GM23338 (cell line): ENCODE data around the gene BICDL1.

Source experiments
- CREB1 ChIP-seq: fragments of 250-450 bp; sonication (Bioruptor Pico); IDR thresholded peaks from 2 replicates; pipeline ENCODE4 v1.5.0; 2020; ENCODE audit warnings: low read depth, mild to moderate bottlenecking, moderate library complexity
- CTCF ChIP-seq, 2 experiments: fragments of 200-600 bp in 1 of 2; sonication (generic) in 1 of 2; conservative IDR thresholded peaks; 2 replicates each; pipeline versions ENCODE4 v1.5.1 to v1.6.1; 2016 to 2017; ENCODE audit warnings: antibody characterized with exemption in 2 of 2, low read depth in 2 of 2, mild to moderate bottlenecking in 2 of 2, moderate library complexity in 1 of 2
- EZH2 ChIP-seq: fragments of 200-600 bp; sonication (generic); IDR thresholded peaks from one replicate; pipeline ENCODE4 v1.8.0; 2017; ENCODE audit warnings: antibody characterized with exemption, mild to moderate bottlenecking, low read depth; ENCODE audit not compliant: unreplicated experiment
- EZH2phosphoT487 ChIP-seq: fragments of 200-600 bp; sonication (generic); IDR thresholded peaks from one replicate; pipeline ENCODE4 v1.8.1; 2018; ENCODE audit warnings: antibody characterized with exemption; ENCODE audit not compliant: unreplicated experiment
- JUNB ChIP-seq: IDR thresholded peaks from one replicate; pipeline ENCODE4 v1.6.1; 2016; ENCODE audit warnings: antibody characterized with exemption; ENCODE audit not compliant: unreplicated experiment
- NANOG ChIP-seq: IDR thresholded peaks from 2 replicates; pipeline ENCODE4 v1.6.1; 2016; ENCODE audit warnings: antibody characterized with exemption, borderline replicate concordance
- POLR2AphosphoS5 ChIP-seq: IDR thresholded peaks from 2 replicates; pipeline ENCODE4 v1.6.1; 2016; ENCODE audit warnings: antibody characterized with exemption, low read depth
- REST ChIP-seq: IDR thresholded peaks from one replicate; pipeline ENCODE4 v1.6.1; 2018; ENCODE audit warnings: antibody characterized with exemption; ENCODE audit not compliant: unreplicated experiment
- STAT1 ChIP-seq: IDR thresholded peaks from one replicate; pipeline ENCODE4 v1.6.1; 2016; ENCODE audit warnings: antibody characterized with exemption; ENCODE audit not compliant: unreplicated experiment

GRCh38 chr12:119988472-119989360, at the start of gene BICDL1:
- no peak for TF ChIP-seq REST
- peak; percentile 60 for TF ChIP-seq POLR2AphosphoS5
- no peak; a peak in 1 of 4 replicates for TF ChIP-seq CTCF (conservative IDR thresholded peaks at IDR 0.05; ENCODE audit: low read depth in 2 of 2)
- TF ChIP-seq EZH2: no peak
- no peak for TF ChIP-seq EZH2phosphoT487
- TF ChIP-seq CREB1 (CRISPR knock-in tag): 0 out of 2 replicates have a peak, but pooled peaks have one; percentile 9
- TF ChIP-seq STAT1: no peak
- TF ChIP-seq JUNB: no peak
- no peak for TF ChIP-seq NANOG
